Astrocyte (in vitro differentiated cells and primary cell): Measurements from ENCODE around the gene HGS. TPM values are rescaled to one million over a fixed set of nuclear protein-coding genes. Genes with fewer than 3 reads are reported as not detected.
A peak's percentile ranks its signal among the peaks of the same experiment; 100 is the strongest.

Experiments
- DNase-seq: peaks from one replicate; pipeline ENCODE4 v3.0.0-alpha.2; 2010; ENCODE audit warnings: low read depth
- FAIRE-seq: peaks from 2 replicates; lab custom pipeline; 2011; peaks lifted over from hg19 to GRCh38; lab: Jason Lieb, UNC
- H2AFZ ChIP-seq: 2 replicates; pipeline ENCODE4 v1.6.0; 2012; ENCODE audit warnings: low read depth, low read length, inconsistent platforms
- H3K27ac ChIP-seq: 2 replicates; pipeline ENCODE4 v1.5.1; 2011; ENCODE audit warnings: low read depth, low read length, inconsistent platforms
- H3K27me3 ChIP-seq: 2 replicates; pipeline ENCODE4 v1.6.0; 2011; ENCODE audit warnings: low read length, inconsistent platforms; ENCODE audit not compliant: insufficient read depth
- H3K36me3 ChIP-seq: 2 replicates; pipeline ENCODE4 v1.5.1; 2011; ENCODE audit warnings: low read length, inconsistent platforms; ENCODE audit not compliant: insufficient read depth
- H3K4me1 ChIP-seq: 2 replicates; pipeline ENCODE4 v1.5.1; 2011; ENCODE audit warnings: low read length, inconsistent platforms; ENCODE audit not compliant: insufficient read depth
- H3K4me2 ChIP-seq: 2 replicates; pipeline ENCODE4 v1.6.0; 2012; ENCODE audit warnings: low read length, inconsistent platforms
- H3K4me3 ChIP-seq: 2 replicates; pipeline ENCODE4 v1.5.1; 2011; ENCODE audit warnings: low read depth, mild to moderate bottlenecking, low read length, inconsistent platforms; ENCODE audit not compliant: insufficient read depth
- H3K79me2 ChIP-seq: 2 replicates; pipeline ENCODE4 v1.6.0; 2012; ENCODE audit warnings: mild to moderate bottlenecking, low read length, inconsistent platforms; ENCODE audit not compliant: insufficient read depth
- H3K9ac ChIP-seq: 2 replicates; pipeline ENCODE4 v1.6.0; 2012; ENCODE audit warnings: mild to moderate bottlenecking, low read length, inconsistent platforms
- H3K9me3 ChIP-seq: 2 replicates; pipeline ENCODE4 v1.5.1; 2012; ENCODE audit warnings: low read depth, mild to moderate bottlenecking, low read length, inconsistent platforms; ENCODE audit not compliant: insufficient read depth
- H4K20me1 ChIP-seq: 2 replicates; pipeline ENCODE4 v1.6.0; 2012; ENCODE audit warnings: low read length, inconsistent platforms; ENCODE audit not compliant: insufficient read depth
- H3K27ac Mint-ChIP-seq: one replicate; pipeline ENCODE4 v1.8.0; 2021; ENCODE audit warnings: mild to moderate bottlenecking, mixed read lengths; ENCODE audit not compliant: unreplicated experiment
- H3K27me3 Mint-ChIP-seq: one replicate; pipeline ENCODE4 v1.8.0; 2021; ENCODE audit warnings: low read depth, mixed read lengths; ENCODE audit not compliant: unreplicated experiment
- H3K36me3 Mint-ChIP-seq: one replicate; pipeline ENCODE4 v1.8.0; 2021; ENCODE audit warnings: low read depth, mixed read lengths; ENCODE audit not compliant: unreplicated experiment
- H3K4me1 Mint-ChIP-seq: one replicate; pipeline ENCODE4 v1.8.0; 2021; ENCODE audit warnings: low read depth, mixed read lengths; ENCODE audit not compliant: unreplicated experiment
- H3K4me3 Mint-ChIP-seq: one replicate; pipeline ENCODE4 v1.8.0; 2021; ENCODE audit warnings: mild to moderate bottlenecking, moderate library complexity, mixed read lengths; ENCODE audit not compliant: unreplicated experiment
- H3K9me3 Mint-ChIP-seq: one replicate; pipeline ENCODE4 v1.8.0; 2021; ENCODE audit warnings: mild to moderate bottlenecking, mixed read lengths; ENCODE audit not compliant: unreplicated experiment
- CTCF ChIP-seq: IDR thresholded peaks from 2 replicates; pipeline ENCODE4 v1.5.1; 2011; ENCODE audit warnings: low read depth, mild to moderate bottlenecking, inconsistent platforms, low read length, moderate library complexity; ENCODE audit not compliant: insufficient read depth
- EZH2 ChIP-seq: IDR thresholded peaks from 2 replicates; pipeline ENCODE4 v1.6.1; 2012; ENCODE audit warnings: mild to moderate bottlenecking, low read length, inconsistent platforms; ENCODE audit not compliant: insufficient read depth
- total RNA-seq: library from RNA; stranded (reverse); gene quantifications from 2 replicates; pipeline ENCODE4 v1.2.1, GENCODE V29; 2021

Gene HGS
- total RNA-seq, 1 donor from 2014 or later = 122 TPM

DNA sequence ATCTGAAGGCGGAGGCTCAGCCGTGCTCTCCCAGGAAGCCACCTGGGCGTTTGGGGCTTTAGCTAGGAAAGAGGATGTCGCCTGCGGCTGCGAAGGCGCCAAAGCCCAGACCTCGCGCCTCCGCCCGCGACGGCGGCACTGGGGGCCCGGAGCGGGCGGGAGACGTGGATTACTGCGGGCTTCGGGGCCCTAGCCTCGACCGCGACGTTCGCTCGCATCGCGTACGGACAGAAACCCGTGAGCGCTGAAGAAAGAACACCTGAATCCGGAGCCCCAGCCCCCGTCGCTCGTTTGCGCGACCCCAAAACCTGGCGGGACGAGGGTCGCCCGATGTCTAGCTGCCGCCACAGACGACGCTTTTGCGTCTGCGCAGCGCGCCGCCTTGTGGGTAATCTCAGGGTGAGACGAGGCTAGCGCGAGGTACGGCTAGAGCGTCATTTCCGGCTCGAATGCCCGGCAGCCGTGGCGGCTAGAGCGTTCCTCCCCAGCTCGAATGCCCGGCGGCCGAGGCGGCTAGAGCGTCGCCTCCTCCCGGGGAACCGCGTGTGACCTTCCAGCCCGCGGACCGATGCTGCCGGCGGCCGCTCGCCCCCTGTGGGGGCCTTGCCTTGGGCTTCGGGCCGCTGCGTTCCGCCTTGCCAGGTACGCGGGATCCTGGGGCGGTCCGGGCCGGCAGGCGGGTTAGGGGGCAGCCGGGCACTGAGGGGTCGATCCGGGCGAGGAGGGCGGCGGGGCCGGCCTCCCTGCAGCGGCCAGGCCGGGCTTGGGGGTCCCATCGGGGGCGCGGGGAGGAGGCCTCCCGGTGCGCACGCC, 19.3 kb downstream of the HGS start, which contains the start of gene MRPL12:
MRPL12 (plus strand) TSS at position 434 of the 813 bp plus-strand sequence; CDS start at position 569, 135 bp downstream.
- DNase-seq = peak; percentile 79

GRCh38 chr17:81703747-81704654, 20.2 kb downstream of the HGS start:
- Histone ChIP-seq H3K4me3 (peak overlapping the region; percentile 80), H4K20me1 (peaks cover 65% of the 10 kb centered on the region), H3K4me2 (peak overlapping the region; percentile 94), H3K79me2 (peaks cover 64% of the 10 kb centered on the region), H3K27me3 (no peaks in the 10 kb centered on the region), H3K36me3 (peaks cover 19% of the 10 kb centered on the region), H3K9ac (peak overlapping the region; percentile 95), H2AFZ (peak overlapping the region; percentile 78), H3K4me1 (peaks cover 29% of the 10 kb centered on the region), H3K9me3 (no peaks in the 10 kb centered on the region), H3K27ac (peak overlapping the region; percentile 95)
- H3K4me1 Mint-ChIP-seq = peaks cover 12% of the 10 kb centered on the region
- TF ChIP-seq EZH2 (no peak), CTCF (no peak)
- H3K4me3 Mint-ChIP-seq = peak overlapping the region; percentile 87
- H3K9me3 Mint-ChIP-seq = no peaks in the 10 kb centered on the region
- no peaks in the 10 kb centered on the region for H3K27me3 Mint-ChIP-seq
- peaks cover 18% of the 10 kb centered on the region for H3K36me3 Mint-ChIP-seq
- no peak for DNase-seq
- H3K27ac Mint-ChIP-seq = peak overlapping the region; percentile 4
- no peak for FAIRE-seq

More for the DNA sequence above, 19.3 kb downstream of the HGS start, which contains the start of gene MRPL12:
- peak within 1 kb of the TSS; percentile 78 for H2AFZ ChIP-seq
- H3K4me2 ChIP-seq = peak within 1 kb of the TSS; percentile 94
- H3K4me3 ChIP-seq = peak within 1 kb of the TSS; percentile 80
- H3K4me1 ChIP-seq = peaks cover 29% of the 10 kb centered on the region
- no peaks in the 10 kb centered on the region for H3K27me3 ChIP-seq
- H3K9ac ChIP-seq = peak within 1 kb of the TSS; percentile 95
- Mint-ChIP-seq H3K4me3 (peak within 1 kb of the TSS; percentile 93), H3K27ac (peak within 1 kb of the TSS; percentile 90), H3K36me3 (peaks cover 20% of the 10 kb centered on the region), H3K9me3 (no peaks in the 10 kb centered on the region), H3K27me3 (no peaks in the 10 kb centered on the region), H3K4me1 (peaks cover 12% of the 10 kb centered on the region)
- no peak for TF ChIP-seq CTCF
- TF ChIP-seq EZH2 = no peak
- H3K27ac ChIP-seq = peak within 1 kb of the TSS; percentile 95
- no peak for FAIRE-seq
- no peaks in the 10 kb centered on the region for H3K9me3 ChIP-seq
- peaks cover 25% of the 10 kb centered on the region for H3K36me3 ChIP-seq
- H4K20me1 ChIP-seq = peaks cover 67% of the 10 kb centered on the region
- H3K79me2 ChIP-seq = peaks cover 72% of the 10 kb centered on the region
